ENCODE data around the gene SIL1.

- TF ChIP-seq CTCF (conservative IDR thresholded peaks at IDR 0.05; ENCODE audit: low read depth, low read length) (no peak), EZH2 (IDR thresholded peaks at IDR 0.05; ENCODE audit: borderline replicate concordance, low read depth, low read length, poor library complexity, severe bottlenecking) (no peak)
These were observed 299.9 kb downstream of the SIL1 start for GRCh38 chr5:138898299-138898698.
